Muscle of leg (tissue), 11 donors: ENCODE measurements around the gene FOSB. TPM values are rescaled to one million over a fixed set of nuclear protein-coding genes. Genes with fewer than 3 reads are reported as not detected.

ENCODE experiments used
- DNase-seq: peaks from one replicate; pipeline ENCODE4 v3.0.0; 2013
- H3K27ac ChIP-seq: one replicate; pipeline ENCODE4 v1.5.1; 2013; ENCODE audit warnings: mild to moderate bottlenecking, low read length, control low read depth
- H3K27me3 ChIP-seq: one replicate; pipeline ENCODE4 v1.6.1; 2013; ENCODE audit warnings: low read length; ENCODE audit not compliant: control insufficient read depth, insufficient read depth
- H3K36me3 ChIP-seq: one replicate; pipeline ENCODE4 v1.6.1; 2013; ENCODE audit warnings: low read length; ENCODE audit not compliant: control insufficient read depth, insufficient read depth
- H3K4me1 ChIP-seq: one replicate; pipeline ENCODE4 v1.6.1; 2013; ENCODE audit warnings: low read length; ENCODE audit not compliant: control insufficient read depth, insufficient read depth
- H3K4me3 ChIP-seq: one replicate; pipeline ENCODE4 v1.5.1; 2013; ENCODE audit warnings: low read length, control low read depth
- H3K9me3 ChIP-seq: replicated peaks from 2 replicates; pipeline ENCODE4 v1.6.1; 2013; ENCODE audit warnings: low read depth, low read length; ENCODE audit not compliant: control insufficient read depth
- WGBS: methylation state at CpG from one replicate; pipeline ENCODE4 v1.1.5; 2013; ENCODE audit warnings: missing lambda C conversion rate; ENCODE audit not compliant: insufficient coverage; 5-methylcytosine and 5-hydroxymethylcytosine counted together
- polyA plus RNA-seq, 8 donors: library from polyadenylated mRNA; unstranded; fragments of 120-200 nt; gene quantifications; one replicate each; pipeline versions ENCODE4 v1.2.1 to v1.2.3, GENCODE V29; 2013; ENCODE audit warnings: inconsistent platforms in 1 of 8, low replicate concordance in 1 of 8; ENCODE audit not compliant: insufficient read length in 8 of 8, insufficient read depth in 1 of 8
- total RNA-seq: library from RNA; stranded (reverse); fragments of 120-200 nt; gene quantifications from one replicate; pipeline ENCODE4 v1.2.4, GENCODE V29; 2013

FOSB gene
- total and polyA plus RNA-seq, 9 donors, result 16.7 to 194 (median 54.9) TPM

- 0% methylated on average over 14 of the region's 32 CpGs for WGBS
- DNase-seq, result peak; percentile 94
- Histone ChIP-seq H3K4me1 (peaks cover 27% of the 10 kb centered on the region), H3K36me3 (peaks cover 13% of the 10 kb centered on the region), H3K9me3 (no peaks in the 10 kb centered on the region), H3K4me3 (peak overlapping the region; percentile 85), H3K27ac (peak overlapping the region; percentile 98), H3K27me3 (peaks cover 15% of the 10 kb centered on the region)
Measured at GRCh38 chr19:45492627-45493470, 25.1 kb downstream of the FOSB start.

- DNase-seq, result peak; percentile 16
- Histone ChIP-seq H3K27ac (no peak overlapping the region), H3K9me3 (no peaks in the 10 kb centered on the region), H3K4me1 (peaks cover 40% of the 10 kb centered on the region), H3K27me3 (peaks cover 30% of the 10 kb centered on the region), H3K4me3 (no peak overlapping the region), H3K36me3 (peaks cover under 1% of the 10 kb centered on the region)
- 93% methylated on average over 35 of the region's 39 CpGs for WGBS
Measured at GRCh38 chr19:45494261-45494916, 26.6 kb downstream of the FOSB start.

GRCh38 chr19:45495178-45495577, 27.4 kb downstream of the FOSB start:
- WGBS, result 100% methylated on average over 1 of the region's 5 CpGs
- peaks cover 46% of the 10 kb centered on the region for H3K4me1 ChIP-seq
- DNase-seq, result no peak

GRCh38 chr19:45496349-45496953, 28.7 kb downstream of the FOSB start:
- H3K36me3 ChIP-seq, result no peaks in the 10 kb centered on the region
- WGBS, result under 1% methylated on average over 49 of the region's 54 CpGs
- H3K27ac ChIP-seq, result peak overlapping the region; percentile 51
- H3K27me3 ChIP-seq, result peaks cover 48% of the 10 kb centered on the region
- peak; percentile 59 for DNase-seq
- no peaks in the 10 kb centered on the region for H3K9me3 ChIP-seq
- peak overlapping the region; percentile 79 for H3K4me3 ChIP-seq
- peaks cover 46% of the 10 kb centered on the region for H3K4me1 ChIP-seq

More at GRCh38 chr19:45495178-45495577, 27.4 kb downstream of the FOSB start:
- no peaks in the 10 kb centered on the region for H3K9me3 ChIP-seq
- no peaks in the 10 kb centered on the region for H3K36me3 ChIP-seq
- no peak overlapping the region for H3K27ac ChIP-seq
- H3K27me3 ChIP-seq, result peaks cover 38% of the 10 kb centered on the region
- H3K4me3 ChIP-seq, result no peak overlapping the region

- Histone ChIP-seq H3K4me3 (no peak overlapping the region), H3K4me1 (peaks cover 39% of the 10 kb centered on the region), H3K27me3 (peaks cover 53% of the 10 kb centered on the region), H3K27ac (no peak overlapping the region), H3K36me3 (no peaks in the 10 kb centered on the region), H3K9me3 (no peaks in the 10 kb centered on the region)
- DNase-seq, result peak; percentile 18
- WGBS, result 13% methylated on average over 5 of the region's 16 CpGs
Measured at GRCh38 chr19:45497791-45498190, 30.0 kb downstream of the FOSB start.

- Histone ChIP-seq H3K36me3 (no peaks in the 10 kb centered on the region), H3K27me3 (peaks cover 53% of the 10 kb centered on the region), H3K4me1 (peaks cover 35% of the 10 kb centered on the region), H3K27ac (no peak within 1 kb of the TSS), H3K9me3 (no peaks in the 10 kb centered on the region), H3K4me3 (peak within 1 kb of the TSS; percentile 18)
- WGBS, result 1% methylated on average over 84 of the region's 89 CpGs
- peak; percentile 28 for DNase-seq
Measured at GRCh38 chr19:45498411-45499195, 30.8 kb downstream of the FOSB start, which contains the start of gene PPM1N. TSS of gene PPM1N (plus strand) at chr19:45498443. CDS start at chr19:45498473, 30 bp downstream.

- Histone ChIP-seq H3K36me3 (no peaks in the 10 kb centered on the region), H3K27me3 (peaks cover 53% of the 10 kb centered on the region), H3K4me3 (no peak overlapping the region), H3K27ac (no peak overlapping the region), H3K4me1 (peaks cover 33% of the 10 kb centered on the region), H3K9me3 (no peaks in the 10 kb centered on the region)
- peak; percentile 39 for DNase-seq
- WGBS, result 3% methylated on average over 30 of the region's 37 CpGs
Measured at GRCh38 chr19:45499196-45500180, 31.7 kb downstream of the FOSB start.

- 59% methylated on average over 5 of the region's 8 CpGs for WGBS
- no peak overlapping the region for H3K27ac ChIP-seq
- H3K4me1 ChIP-seq, result peaks cover 32% of the 10 kb centered on the region
- no peaks in the 10 kb centered on the region for H3K36me3 ChIP-seq
- DNase-seq, result peak; percentile 16
- no peaks in the 10 kb centered on the region for H3K9me3 ChIP-seq
- peaks cover 51% of the 10 kb centered on the region for H3K27me3 ChIP-seq
- no peak overlapping the region for H3K4me3 ChIP-seq
Measured at GRCh38 chr19:45500918-45501729, 33.3 kb downstream of the FOSB start.
